Measurements from ENCODE around the gene RPP21.

Gene RPP21

DNA sequence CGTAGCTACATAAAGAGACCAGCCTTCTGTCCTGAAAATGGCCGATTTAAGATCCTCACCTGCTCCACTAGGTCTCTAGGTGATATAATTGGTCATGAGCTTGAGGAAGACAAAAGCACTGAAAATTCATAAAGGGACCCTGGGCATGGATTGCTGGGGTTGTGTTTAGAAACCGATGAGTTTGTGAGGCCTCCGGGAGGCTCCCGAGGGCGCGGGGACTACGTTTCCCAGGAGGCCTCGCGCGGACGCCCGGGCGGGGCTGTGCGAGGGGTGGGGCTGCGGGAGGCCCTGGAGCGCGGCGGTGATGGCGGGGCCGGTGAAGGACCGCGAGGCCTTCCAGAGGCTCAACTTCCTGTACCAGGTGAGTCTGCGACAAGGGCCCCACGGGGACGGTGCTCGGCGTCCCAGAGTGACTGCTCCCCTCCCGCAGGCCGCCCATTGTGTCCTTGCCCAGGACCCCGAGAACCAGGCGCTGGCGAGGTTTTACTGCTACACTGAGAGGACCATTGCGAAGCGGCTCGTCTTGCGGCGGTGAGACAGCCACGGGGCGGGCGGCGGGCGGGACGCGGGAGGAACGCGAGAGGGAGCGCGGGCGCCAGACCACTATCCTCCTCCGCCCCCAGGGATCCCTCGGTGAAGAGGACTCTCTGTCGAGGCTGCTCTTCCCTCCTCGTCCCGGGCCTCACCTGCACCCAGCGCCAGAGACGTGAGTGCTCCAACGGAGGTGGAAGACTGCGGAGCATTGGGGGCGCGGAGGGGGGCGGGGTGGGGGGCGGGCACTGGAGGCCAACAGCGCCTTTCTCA, at the start of gene RPP21:
TSS of gene RPP21 (plus strand) at position 289 of the 804 bp plus-strand sequence. CDS start at position 305, 16 bp downstream.
- DNase-seq = peak; percentile 85

DNA sequence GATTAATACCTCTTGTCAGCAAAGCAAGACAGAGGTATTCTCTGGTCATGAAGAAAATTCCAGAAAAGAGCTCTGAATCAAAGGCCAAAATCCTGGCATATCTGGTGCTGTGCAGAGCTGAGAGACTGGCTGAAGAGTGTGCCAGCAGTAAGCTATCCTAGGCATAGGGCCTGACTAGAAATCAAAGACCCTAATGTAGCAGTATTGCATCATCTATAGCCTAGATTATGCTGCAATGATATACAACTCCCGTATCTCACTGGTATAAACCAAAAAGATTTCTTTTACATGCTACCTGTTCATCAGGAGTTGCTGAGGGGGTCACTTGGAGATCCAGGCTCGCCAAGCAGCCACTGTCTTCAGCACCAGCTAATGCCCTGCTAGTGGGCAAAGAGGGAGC, 49.1 kb upstream of the RPP21 start:
- DNase-seq = no peak

DNA sequence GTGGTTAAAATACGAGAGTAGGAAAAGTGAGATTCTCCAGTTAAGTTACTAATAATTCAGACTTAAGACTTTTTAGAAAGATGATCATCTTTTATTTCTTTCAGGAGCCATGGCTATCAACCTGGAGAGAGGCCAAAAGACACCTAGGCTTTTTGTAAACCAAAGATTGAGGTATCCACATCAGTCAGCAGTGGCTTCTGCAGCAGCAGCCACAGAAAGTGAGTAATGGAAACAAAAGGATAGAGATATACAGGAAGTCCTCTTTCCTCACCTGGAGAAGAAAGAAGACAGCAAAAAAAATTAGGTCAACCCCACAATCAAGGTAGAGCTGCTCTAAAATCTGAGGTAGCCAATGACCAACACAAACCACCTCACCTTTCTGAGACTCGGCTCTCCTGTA, 41.0 kb upstream of the RPP21 start:
- DNase-seq = no peak

DNA sequence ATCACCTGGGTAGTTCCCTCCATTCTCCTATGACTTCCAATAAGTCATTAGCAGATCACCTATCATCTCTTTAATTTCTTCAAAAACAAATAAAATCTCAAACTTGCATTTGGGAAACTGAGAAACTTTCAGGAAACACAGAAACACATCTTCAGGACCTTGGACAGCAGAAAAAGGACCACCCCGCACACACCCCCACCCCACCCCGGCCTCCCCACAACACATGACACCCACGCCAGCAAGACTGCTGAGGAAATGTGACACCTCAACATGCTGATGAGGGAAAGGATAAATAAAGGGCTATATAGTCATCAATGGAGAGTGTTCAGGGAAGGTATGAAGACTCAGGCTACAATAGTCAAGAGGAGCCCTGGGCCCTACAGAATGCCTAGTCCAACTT, 33.9 kb upstream of the RPP21 start:
- no peak for DNase-seq

DNA sequence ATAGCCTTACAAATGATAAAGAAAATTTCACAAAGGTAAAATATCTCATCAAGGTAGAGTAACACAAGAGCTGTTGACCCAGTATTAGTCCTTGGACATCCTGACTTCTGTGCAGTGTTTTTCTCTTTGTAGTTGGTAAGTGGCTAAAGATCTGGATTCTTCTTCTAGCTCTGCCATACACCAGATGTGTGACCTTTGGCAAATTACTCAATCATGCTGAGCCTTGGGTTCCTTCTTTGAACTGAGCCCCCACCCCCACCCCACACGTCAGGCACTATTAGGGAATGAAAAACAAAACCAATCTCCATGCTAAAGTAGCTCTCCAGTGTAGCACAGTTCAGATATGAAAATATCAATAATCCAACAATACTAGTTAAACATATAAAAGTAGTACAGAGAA, 33.3 kb upstream of the RPP21 start:
- DNase-seq = peak; percentile 64

DNA sequence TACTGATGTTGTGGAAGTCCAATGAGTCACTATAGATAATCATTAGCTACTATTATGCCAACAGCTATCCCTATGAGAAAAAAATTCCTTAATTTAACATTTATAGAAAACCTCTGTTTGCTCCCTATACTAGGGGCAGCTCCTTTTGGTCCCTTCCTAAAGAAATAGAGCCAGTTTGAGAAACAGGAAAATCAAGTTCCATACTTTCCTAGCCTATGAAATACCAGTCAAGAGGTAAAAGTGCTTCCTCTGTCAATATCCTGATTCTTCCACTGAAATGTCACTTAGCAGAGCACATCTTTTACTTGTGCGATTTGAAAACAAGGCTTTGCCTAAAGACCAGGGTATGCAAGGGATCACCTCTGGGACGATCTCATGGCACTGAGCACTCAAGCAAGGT, 32.7 kb upstream of the RPP21 start:
- no peak for DNase-seq

DNA sequence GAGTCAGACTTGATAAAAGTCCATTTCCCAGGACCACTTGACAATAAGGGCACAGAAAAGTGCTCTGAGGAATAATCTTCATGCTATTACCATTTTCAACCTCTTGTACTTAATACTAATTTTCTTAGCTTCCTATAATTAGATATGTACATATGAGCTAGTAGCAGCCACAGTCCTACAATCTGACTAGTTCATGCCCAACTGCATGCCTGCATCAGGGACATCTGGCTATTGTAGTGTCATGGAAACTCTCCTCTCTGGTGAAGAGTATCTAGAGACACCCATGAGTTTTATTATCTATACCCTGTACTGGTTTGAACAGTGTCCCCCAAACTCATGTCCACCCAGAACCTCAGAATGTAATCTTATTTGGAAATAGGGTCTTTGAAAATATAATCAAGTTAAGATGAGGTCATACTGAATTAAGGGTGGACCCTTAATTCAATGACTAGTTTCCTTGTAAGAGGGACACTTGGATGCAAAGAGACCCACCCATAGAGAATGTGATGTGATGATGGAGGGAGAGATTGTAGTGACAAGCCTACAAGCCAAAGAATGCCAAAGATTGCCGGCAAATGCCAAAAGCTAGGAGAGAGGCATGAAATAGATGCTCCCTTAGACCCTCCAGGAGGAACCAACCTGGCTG, 32.2 kb upstream of the RPP21 start:
- no peak for DNase-seq

DNA sequence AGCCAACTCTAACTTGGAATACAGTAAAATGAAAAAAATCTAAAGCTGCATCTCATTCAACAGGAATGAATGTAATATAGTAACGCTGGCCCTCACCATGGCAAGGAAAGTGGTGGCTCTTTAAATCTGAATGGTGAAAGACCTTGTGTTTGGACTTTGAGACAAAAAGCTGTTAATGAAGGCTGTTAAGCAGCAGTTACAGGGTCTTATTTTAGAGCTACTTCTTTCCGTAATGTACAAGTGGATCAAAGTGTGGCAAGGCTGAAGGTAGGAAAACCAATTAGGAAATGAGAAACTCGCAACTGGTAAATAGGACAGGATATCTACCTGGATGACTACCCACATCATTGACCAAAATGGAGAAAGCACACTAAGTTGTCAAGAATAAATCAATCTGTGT, 29.8 kb upstream of the RPP21 start:
- DNase-seq = no peak

DNA sequence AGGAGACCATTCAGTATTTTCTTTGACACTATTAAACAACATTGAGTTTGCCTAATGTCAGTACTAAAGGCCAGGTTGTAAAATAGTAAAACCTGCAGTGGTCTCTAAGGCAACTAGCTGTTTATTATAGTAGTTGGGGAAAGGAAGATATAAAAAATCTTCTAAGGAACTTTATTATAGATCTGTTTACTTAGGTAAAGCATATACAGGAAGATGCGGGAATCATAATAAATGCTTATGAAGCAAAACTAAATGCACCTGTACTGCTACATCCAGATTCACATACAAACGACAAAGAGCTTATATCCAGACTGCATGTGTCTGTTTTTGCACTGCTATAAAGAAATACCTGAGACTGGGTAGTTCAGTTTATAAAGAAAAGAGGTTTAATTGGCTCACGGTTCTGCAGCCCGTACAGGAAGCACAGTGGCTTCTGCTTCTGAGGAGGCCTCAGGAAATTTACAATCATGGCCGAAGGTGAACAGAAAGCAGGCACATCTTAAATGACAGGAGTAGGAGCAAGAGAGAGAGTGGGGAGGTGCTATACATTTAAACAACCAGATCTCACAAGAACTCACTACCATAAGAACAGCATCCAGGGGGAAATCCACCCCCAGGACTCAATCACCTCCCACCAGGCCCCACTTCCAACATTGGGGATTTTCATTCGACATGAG, 26.9 kb upstream of the RPP21 start:
- no peak for DNase-seq

DNA sequence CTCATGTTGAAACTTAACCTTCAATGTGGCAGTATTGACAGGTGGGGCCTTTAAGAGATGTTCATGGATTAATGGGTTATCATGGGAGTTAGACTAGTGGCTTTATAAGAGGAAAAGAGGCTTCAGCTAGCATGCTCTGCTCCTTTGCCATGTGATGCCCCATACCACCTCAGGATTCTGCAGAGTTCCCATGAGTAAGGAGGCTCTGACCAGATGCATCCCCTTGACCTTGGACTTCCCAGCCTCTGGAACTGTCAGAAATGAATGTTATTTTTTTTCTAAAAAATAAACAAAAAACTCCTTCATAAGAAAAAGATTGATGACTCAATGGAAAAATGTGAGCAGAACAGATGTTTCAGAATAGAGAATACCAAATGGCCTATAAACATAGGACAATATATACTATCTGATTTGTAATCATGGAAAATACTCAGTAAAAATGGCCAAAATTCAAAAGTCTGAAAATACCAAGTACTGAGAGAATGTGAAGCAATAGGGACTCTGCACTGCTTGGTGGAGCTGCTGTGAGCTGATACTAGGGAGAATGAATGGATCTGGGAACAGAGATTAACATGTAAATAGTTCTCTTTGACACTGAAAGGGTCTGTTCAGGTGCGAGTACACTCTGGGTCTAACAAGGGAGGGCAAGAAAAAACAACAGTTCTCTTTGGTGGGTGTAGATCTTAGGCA, 25.7 kb upstream of the RPP21 start:
- DNase-seq = no peak

DNA sequence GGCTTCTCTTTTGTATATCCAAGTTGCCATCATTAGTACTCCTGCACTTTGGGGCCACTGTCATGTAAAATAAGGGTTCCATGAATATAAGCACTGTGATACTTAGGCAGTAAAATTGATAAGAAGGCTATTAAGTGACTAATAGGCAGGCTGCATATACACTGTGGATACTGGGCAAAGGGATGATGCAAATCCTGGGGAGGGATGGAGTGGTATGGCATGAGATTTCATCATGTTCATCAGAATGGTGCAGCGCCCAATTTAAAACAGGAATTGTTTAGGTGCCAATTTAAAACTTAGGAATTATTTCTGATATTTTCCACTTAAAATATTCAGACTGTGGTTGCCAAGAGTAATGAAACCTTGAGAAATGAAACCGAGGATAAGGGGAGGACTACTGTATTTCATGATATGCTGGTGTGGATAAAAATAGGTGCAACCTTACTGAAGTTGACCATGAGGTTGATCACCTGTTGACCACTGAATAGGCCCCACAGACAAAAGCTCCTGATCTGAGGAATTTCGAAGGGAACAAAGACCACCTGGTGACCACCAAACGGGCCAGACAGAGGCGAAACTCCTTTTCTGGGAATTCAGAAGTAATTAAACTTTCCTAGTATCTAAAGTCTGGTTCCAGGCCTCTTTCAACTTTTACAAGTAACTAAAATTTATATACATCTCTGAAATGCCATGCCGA, 23.1 kb upstream of the RPP21 start:
- DNase-seq = no peak

DNA sequence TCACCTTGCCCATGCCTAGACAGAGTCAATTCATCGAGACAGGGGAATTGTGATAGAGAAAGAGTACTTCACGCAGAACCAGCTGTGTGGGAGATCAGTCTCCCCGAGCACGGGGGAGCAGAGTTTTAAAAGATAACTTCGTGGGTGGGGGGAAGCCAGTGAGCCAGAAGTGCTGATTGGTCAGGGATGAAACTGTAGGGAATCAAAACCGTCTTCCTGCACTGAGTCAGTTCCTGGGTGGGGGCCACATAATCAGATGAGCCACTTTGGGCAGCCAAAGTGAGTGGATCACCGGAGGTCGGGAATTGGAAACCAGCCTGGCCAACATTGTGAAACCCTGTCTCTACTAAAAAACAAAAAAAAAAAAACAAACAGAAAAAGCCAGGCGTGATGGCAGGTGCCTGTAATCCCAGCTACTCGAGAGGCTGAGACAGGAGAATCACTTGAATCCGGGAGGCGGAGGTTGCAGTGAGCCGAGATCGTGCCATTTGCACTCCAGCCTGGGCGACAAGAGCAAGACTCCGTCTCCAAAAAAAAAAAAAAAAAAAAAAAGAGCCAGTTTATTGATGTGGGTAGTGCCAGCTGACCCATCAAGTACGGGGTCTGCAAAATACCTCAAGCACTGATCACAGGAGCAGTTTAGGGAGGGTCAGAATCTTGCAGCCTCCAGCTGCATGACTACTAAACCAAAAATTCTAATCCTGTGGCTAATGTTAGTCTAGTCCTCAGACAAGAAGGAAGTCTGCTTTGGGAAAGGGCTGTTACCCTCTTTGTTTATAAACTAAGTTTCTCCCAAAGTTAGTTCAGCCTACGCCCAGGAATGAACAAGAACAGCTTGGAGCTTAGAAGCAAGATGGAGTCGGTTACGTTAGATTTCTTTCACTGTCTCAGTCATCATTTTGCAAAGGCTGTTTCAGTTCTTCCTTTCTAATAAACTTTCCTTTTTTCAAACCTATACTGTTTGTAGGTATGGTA, 22.1 kb upstream of the RPP21 start:
- DNase-seq = no peak

DNA sequence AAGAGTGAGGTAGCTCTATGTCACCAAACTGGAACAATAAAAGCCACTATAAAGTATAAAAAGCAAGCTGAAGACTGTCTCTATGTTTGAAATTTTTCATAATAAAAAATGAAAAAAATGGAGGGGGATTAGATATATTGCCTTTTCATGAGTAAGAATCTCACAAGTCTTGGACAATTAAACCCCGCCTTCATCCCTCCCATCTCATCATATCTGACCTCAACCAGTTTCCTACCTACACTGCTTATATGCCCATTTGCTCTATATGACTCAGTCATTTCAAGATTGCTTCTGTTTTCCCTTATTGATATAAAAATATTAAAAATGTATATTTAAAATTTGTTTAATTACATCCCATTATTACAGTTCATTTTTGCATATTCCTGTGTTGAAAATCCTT, 21.1 kb upstream of the RPP21 start:
- DNase-seq = no peak

DNA sequence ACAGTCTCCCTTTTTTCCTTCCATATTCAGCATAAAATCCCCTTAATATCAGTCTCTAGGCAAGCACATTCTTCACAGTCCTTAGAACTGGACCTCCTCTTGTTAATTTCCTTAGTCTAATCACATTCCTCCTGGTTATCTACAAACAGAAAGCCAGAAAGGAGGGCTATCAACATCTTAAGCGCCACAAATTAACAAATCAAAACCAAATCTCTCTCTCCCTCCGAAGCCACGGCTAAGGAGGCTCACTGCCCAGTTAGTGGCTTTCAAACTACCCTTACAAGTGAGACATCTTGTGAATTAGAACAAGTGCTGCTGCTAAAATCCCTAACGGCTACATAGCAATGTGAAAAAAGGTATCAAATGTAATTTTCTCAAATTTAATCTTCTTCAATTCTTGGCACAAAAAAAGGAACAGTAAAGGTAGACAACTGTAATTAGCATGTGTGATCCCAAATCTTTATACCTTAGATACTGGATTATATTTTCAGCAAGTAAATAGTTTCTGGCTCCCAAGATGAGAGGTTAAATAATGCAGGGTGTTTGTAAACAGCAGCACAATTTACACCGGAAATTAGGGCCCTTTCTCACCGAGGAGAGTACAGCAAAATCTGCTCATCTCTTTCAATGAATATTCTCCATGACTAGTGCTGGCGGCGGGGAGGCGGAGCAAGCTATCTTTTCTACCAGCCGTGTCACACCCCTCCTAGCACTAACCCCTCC, 19.6 kb upstream of the RPP21 start:
- DNase-seq = peak; percentile 56

DNA sequence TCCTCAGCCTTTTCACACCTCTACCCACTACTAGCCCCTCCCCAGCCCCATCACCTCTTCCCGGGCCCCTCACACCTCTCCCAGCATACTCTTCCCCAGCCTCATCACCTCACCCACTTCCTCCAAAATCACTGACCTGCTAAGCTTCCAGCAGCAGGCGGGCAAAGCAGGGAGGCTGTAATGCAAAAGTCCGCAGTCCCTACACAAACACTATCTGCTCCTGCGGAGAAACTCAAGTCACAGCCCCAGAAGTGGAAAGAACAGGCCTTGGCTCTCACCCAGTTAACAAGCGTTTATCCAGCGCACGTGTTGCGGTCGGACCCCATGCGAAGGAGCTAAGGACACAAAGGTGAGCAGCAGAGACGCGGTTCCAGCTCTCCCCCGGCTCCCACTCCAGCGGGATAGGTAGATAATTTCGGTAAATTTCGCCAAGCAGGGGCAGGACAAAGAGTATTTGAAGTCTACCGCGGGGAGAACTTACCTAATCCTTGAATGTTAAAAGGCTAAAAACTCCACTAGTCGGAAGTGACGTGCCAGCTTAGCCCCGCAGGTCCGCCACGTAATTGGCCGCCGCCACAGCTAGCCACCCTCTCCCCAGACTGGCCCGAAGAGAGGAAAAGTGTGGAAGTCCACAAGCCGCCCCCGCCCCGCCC, 19.0 kb upstream of the RPP21 start:
- DNase-seq = peak; percentile 18

DNA sequence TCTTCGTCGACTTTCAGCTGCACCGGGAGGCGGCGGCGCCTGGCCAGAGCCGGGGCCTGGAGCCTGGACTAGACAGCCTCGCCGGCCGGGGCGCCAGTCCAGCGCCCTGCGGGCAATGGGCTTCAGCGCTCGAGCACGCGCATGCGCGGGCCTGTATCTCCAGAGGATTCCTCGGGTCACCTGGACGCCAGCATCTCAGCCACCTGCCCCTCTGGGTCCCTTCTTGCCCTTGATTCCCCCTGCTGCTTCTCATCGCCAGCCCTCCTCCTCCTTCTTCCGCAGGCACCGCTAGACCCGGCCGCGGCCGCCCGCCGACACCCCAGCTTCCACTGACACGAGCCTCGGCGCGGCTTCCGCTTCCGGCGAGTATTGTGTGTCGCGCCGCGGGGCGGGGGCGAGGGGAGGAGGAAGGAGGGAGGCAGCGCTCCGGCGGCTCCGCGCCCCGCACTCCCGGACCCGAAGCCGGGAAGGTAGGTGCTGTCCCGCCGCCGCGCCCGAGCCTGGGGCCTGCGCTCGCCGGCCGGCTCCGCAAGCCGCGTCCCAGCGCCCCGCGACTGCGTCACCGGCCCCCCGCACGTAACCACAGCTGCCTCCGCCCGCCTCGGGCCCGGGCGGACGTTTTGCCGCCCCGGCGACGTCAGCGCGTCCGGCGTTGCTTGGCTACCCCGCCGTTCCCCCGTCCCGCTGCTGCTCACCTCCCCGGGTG, 18.3 kb upstream of the RPP21 start, which contains the start of gene TRIM39:
TSS of gene TRIM39 (plus strand) at position 402 of the 706 bp plus-strand sequence. CDS start 2,391 bp downstream, outside the sequence.
- DNase-seq = peak; percentile 89

DNA sequence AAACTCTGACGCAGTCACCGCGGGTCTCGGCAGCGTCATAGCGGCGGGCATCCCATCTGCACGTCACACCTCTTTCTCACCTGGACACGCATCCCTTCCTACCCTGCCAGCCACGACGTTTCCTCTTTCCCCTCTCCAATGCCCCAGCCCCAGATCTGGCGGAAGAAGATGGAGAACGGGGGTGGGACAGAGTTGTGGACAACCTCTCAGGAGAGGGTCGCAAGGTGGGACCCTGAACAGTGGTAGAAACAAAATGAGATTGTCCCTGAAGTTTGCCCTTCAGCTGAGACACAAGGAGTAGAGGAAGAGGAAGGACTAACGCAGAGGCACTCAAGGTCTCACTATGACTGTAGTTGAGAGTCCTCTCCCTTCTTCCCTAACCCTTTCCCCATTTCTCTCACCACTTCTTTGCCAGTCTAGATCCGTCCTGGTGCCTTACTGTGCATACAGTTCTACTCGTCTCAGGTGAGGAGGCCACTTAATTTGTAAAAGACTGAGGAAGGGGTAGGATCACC, 17.7 kb upstream of the RPP21 start:
- DNase-seq = peak; percentile 32

DNA sequence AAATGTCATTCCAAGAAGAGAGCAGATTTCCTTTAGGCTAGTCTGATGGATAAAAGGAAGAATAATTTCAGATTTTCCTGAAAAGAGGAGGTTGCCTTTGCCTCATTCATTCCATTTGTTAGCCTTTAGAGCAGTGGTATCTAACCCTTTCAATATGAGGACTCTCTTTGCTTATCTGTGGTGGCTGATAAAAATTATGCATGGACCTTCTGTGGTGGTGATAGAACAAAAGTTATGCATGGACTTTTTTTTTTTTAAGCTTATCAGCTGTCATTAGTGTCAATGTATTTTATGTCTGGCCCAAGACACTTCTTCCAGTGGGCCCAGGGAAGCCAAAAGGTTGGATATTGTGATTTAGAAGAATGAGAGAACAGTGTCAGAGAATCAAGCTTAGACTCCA, 16.6 kb upstream of the RPP21 start:
- no peak for DNase-seq

DNA sequence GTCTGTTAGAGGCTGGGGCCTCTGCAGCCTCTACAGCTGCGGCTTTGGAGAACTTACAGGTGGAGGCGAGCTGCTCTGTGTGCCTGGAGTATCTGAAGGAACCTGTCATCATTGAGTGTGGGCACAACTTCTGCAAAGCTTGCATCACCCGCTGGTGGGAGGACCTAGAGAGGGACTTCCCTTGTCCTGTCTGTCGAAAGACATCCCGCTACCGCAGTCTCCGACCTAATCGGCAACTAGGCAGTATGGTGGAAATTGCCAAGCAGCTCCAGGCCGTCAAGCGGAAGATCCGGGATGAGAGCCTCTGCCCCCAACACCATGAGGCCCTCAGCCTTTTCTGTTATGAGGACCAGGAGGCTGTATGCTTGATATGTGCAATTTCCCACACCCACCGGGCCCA, 15.6 kb upstream of the RPP21 start:
- peak; percentile 46 for DNase-seq

Measured in suppressor macrophage treated with lipopolysaccharide for 4 hours (primary cell).